Erythroblast (primary cell): ENCODE data around the gene PDK4.

Experiments used
- GATA1 ChIP-seq: IDR thresholded peaks from 2 replicates; pipeline ENCODE4 v1.6.1; 2011; ENCODE audit warnings: low read depth, mild to moderate bottlenecking, control low read depth, low read length, moderate library complexity
- POLR2A ChIP-seq: IDR thresholded peaks from 2 replicates; pipeline ENCODE4 v1.6.1; 2011; ENCODE audit warnings: mild to moderate bottlenecking, low read length

- TF ChIP-seq POLR2A (no peak), GATA1 (no peak)
Measured at GRCh38 chr7:95642173-95642572, 45.9 kb upstream of the PDK4 start.
